ENCODE results near the gene TXNIP.

DNA sequence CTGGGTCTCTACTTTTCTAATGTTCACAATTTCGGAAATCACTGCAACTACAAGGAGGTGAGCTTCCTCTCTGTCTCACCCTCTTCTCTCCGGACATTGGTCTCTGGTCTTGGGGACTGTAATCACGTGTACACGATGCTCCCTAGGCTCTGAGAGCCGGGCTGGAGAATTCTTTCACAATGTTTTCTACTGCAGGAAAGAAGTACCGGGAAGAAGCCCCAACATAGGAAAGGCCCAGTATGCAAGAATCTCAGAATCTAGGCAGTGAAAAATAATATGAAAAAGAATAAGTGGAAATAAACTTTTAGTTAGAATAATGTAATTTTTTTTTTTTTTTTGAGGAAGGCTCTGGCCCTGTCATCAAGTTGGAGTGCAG is 38.7 kb upstream of the TXNIP start:
- TF ChIP-seq, protein P1, sequence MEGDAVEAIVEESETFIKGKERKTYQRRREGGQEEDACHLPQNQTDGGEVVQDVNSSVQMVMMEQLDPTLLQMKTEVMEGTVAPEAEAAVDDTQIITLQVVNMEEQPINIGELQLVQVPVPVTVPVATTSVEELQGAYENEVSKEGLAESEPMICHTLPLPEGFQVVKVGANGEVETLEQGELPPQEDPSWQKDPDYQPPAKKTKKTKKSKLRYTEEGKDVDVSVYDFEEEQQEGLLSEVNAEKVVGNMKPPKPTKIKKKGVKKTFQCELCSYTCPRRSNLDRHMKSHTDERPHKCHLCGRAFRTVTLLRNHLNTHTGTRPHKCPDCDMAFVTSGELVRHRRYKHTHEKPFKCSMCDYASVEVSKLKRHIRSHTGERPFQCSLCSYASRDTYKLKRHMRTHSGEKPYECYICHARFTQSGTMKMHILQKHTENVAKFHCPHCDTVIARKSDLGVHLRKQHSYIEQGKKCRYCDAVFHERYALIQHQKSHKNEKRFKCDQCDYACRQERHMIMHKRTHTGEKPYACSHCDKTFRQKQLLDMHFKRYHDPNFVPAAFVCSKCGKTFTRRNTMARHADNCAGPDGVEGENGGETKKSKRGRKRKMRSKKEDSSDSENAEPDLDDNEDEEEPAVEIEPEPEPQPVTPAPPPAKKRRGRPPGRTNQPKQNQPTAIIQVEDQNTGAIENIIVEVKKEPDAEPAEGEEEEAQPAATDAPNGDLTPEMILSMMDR (IDR thresholded peaks at IDR 0.05) = no peak
- TF ChIP-seq POLR2A (IDR thresholded peaks at IDR 0.05) = no peak

All from prostate gland (tissue), 2 donors.